ENCODE data around the gene ALDH1A3. TPM values are rescaled to one million over a fixed set of nuclear protein-coding genes. Genes with fewer than 3 reads are reported as not detected.
A peak's percentile ranks its signal among the peaks of the same experiment; 100 is the strongest.

ALDH1A3 gene
- total RNA-seq (1 to 10 TPM in 1 of 2 donors, under 1 TPM in 1; 0.79 to 8.4 TPM), polyA plus RNA-seq (1 to 10 TPM; 1.1 to 1.7 TPM)

GRCh38 chr15:100879464-100880138 lies at the start of gene ALDH1A3:
TSS of gene ALDH1A3 (plus strand) at chr15:100879831. CDS start at chr15:100879908, 77 bp downstream.
- Histone ChIP-seq H3K27me3 (ENCODE audit: control insufficient read depth in 4 of 4, insufficient read depth in 4 of 4, low read length in 3 of 4) (peaks cover 7 to 20% (median 9%) of the 10 kb centered on the region in 4 donors), H3K4me1 (ENCODE audit: control insufficient read depth in 4 of 4, insufficient read depth in 4 of 4, low read length in 3 of 4) (peaks cover 3 to 14% (median 7%) of the 10 kb centered on the region in 4 donors), H3K9me3 (ENCODE audit: control insufficient read depth in 4 of 4, low read length in 3 of 4) (no peaks in the 10 kb centered on the region), H3K36me3 (ENCODE audit: control insufficient read depth in 4 of 4, insufficient read depth in 3 of 4, low read depth in 1 of 4, low read length in 3 of 4) (no peaks in the 10 kb centered on the region), H3K4me3 (ENCODE audit: low read depth in 1 of 3, low read length in 3 of 3) (peak within 1 kb of the TSS in 2 of 3 donors; percentile 23 to 53), H3K27ac (ENCODE audit: low read depth in 1 of 2, low read length in 2 of 2) (no peak within 1 kb of the TSS), H3K9ac (ENCODE audit: low read depth in 1 of 2, low read length in 2 of 2) (no peak within 1 kb of the TSS)
- DNase-seq (ENCODE audit: low spot score) = no peak
- WGBS = 2% methylated on average over 93 of the region's 93 CpGs
- TF ChIP-seq, protein P1, sequence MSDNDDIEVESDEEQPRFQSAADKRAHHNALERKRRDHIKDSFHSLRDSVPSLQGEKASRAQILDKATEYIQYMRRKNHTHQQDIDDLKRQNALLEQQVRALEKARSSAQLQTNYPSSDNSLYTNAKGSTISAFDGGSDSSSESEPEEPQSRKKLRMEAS (IDR thresholded peaks at IDR 0.05) = no peak
- TF ChIP-seq YY1 (IDR thresholded peaks at IDR 0.05) = no peak
- no peak for TF ChIP-seq CTCF (IDR thresholded peaks at IDR 0.05; ENCODE audit: low read depth, low read length, missing input control)
- no peak for TF ChIP-seq RXRA (IDR thresholded peaks at IDR 0.05)
- TF ChIP-seq RAD21 (IDR thresholded peaks at IDR 0.05) = no peak
- TF ChIP-seq, protein P2, sequence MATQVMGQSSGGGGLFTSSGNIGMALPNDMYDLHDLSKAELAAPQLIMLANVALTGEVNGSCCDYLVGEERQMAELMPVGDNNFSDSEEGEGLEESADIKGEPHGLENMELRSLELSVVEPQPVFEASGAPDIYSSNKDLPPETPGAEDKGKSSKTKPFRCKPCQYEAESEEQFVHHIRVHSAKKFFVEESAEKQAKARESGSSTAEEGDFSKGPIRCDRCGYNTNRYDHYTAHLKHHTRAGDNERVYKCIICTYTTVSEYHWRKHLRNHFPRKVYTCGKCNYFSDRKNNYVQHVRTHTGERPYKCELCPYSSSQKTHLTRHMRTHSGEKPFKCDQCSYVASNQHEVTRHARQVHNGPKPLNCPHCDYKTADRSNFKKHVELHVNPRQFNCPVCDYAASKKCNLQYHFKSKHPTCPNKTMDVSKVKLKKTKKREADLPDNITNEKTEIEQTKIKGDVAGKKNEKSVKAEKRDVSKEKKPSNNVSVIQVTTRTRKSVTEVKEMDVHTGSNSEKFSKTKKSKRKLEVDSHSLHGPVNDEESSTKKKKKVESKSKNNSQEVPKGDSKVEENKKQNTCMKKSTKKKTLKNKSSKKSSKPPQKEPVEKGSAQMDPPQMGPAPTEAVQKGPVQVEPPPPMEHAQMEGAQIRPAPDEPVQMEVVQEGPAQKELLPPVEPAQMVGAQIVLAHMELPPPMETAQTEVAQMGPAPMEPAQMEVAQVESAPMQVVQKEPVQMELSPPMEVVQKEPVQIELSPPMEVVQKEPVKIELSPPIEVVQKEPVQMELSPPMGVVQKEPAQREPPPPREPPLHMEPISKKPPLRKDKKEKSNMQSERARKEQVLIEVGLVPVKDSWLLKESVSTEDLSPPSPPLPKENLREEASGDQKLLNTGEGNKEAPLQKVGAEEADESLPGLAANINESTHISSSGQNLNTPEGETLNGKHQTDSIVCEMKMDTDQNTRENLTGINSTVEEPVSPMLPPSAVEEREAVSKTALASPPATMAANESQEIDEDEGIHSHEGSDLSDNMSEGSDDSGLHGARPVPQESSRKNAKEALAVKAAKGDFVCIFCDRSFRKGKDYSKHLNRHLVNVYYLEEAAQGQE (IDR thresholded peaks at IDR 0.05) = no peak
- TF ChIP-seq NR2F2 (IDR thresholded peaks at IDR 0.05) = no peak
- TF ChIP-seq, protein P3, sequence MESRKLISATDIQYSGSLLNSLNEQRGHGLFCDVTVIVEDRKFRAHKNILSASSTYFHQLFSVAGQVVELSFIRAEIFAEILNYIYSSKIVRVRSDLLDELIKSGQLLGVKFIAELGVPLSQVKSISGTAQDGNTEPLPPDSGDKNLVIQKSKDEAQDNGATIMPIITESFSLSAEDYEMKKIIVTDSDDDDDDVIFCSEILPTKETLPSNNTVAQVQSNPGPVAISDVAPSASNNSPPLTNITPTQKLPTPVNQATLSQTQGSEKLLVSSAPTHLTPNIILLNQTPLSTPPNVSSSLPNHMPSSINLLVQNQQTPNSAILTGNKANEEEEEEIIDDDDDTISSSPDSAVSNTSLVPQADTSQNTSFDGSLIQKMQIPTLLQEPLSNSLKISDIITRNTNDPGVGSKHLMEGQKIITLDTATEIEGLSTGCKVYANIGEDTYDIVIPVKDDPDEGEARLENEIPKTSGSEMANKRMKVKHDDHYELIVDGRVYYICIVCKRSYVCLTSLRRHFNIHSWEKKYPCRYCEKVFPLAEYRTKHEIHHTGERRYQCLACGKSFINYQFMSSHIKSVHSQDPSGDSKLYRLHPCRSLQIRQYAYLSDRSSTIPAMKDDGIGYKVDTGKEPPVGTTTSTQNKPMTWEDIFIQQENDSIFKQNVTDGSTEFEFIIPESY (IDR thresholded peaks at IDR 0.05) = no peak
- TF ChIP-seq TAF1 (conservative IDR thresholded peaks at IDR 0.05) = no peak
- no peak for TF ChIP-seq EGR1 (IDR thresholded peaks at IDR 0.05; ENCODE audit: low read depth in 2 of 2)
- TF ChIP-seq GABPA (IDR thresholded peaks at IDR 0.05 in 1 of 2, conservative IDR thresholded peaks at IDR 0.05 in 1 of 2) = no peak
- TF ChIP-seq ATF3 (IDR thresholded peaks at IDR 0.05) = no peak
- no peak for TF ChIP-seq JUND (IDR thresholded peaks at IDR 0.05)
- no peak for TF ChIP-seq HNF4G (IDR thresholded peaks at IDR 0.05)
